K562 (cell line): ENCODE measurements around the gene HMOX2. TPM values are rescaled to one million over a fixed set of nuclear protein-coding genes. Genes with fewer than 3 reads are reported as not detected.

Experiments
- CEBPG ChIP-seq, 3 experiments: fragments of 200-800 bp in 1 of 3; sonication (Bioruptor generic) in 1 of 3; sonication (generic) in 1 of 3; formaldehyde crosslinking in 1 of 3; IDR thresholded peaks in 2 of 3; conservative IDR thresholded peaks in 1 of 3; 2 replicates each; pipeline versions ENCODE4 v1.6.1 to v1.8.0; 2016 to 2022; ENCODE audit warnings: missing compliant biosample characterization in 2 of 3, missing genetic modification characterization in 2 of 3, mild to moderate bottlenecking in 1 of 3, missing genetic modification reagents in 1 of 3
- GATAD2B ChIP-seq: fragments of 450-650 bp; IDR thresholded peaks from 2 replicates; pipeline ENCODE4 v1.6.1; 2017; ENCODE audit warnings: mild to moderate bottlenecking, borderline replicate concordance
- L3MBTL2 ChIP-seq: fragments of 450-650 bp; IDR thresholded peaks from 2 replicates; pipeline ENCODE4 v1.6.1; 2016; ENCODE audit warnings: mild to moderate bottlenecking, moderate library complexity
- MNT ChIP-seq, 2 experiments: fragments of 450-650 bp; conservative IDR thresholded peaks; 2 replicates each; pipeline ENCODE4 v1.6.1; 2017; ENCODE audit warnings: mild to moderate bottlenecking in 2 of 2, moderate library complexity in 2 of 2
- NFRKB ChIP-seq: fragments of 450-650 bp; IDR thresholded peaks from 2 replicates; pipeline ENCODE4 v1.6.1; 2016; ENCODE audit warnings: low read depth
- PHF8 ChIP-seq: fragments of 200-600 bp; sonication (generic); IDR thresholded peaks from 2 replicates; pipeline ENCODE4 v1.6.1; 2012; ENCODE audit warnings: mixed run types, mild to moderate bottlenecking, inconsistent platforms, low read length, moderate library complexity, borderline replicate concordance
- PRPF4 ChIP-seq: fragments of 200-400 bp; formaldehyde crosslinking; IDR thresholded peaks from one replicate; pipeline ENCODE4 v1.6.1; 2017; ENCODE audit warnings: low read length, low read depth, mild to moderate bottlenecking; ENCODE audit not compliant: insufficient read depth, poor library complexity, severe bottlenecking
- SRF ChIP-seq, 2 experiments: fragments of 250-450, 450-650 bp in 1 of 2; sonication (Bioruptor Pico) in 1 of 2; sonication (generic) in 1 of 2; formaldehyde crosslinking; IDR thresholded peaks; 2 replicates each; pipeline versions ENCODE4 v1.5.0 to v1.5.1; 2020 to 2022; ENCODE audit warnings: mild to moderate bottlenecking in 1 of 2, missing genetic modification reagents in 1 of 2
- ZNF282 ChIP-seq: sonication (generic); formaldehyde crosslinking; IDR thresholded peaks from 2 replicates; pipeline ENCODE4 v1.8.1; 2023; ENCODE audit warnings: missing genetic modification reagents
- polyA plus RNA-seq, 8 experiments: library from polyadenylated mRNA; depleted of rRNA in 4 of 8; stranded (reverse) in 5 of 8; unstranded in 3 of 8; fragments of >200 nt; fragmentation: Nextera tagmentation in 2 of 8; fragmentation: Illumina TruSeq in 1 of 8; extraction: Ambion mirVana in 2 of 8; extraction: Trizol in 1 of 8; gene quantifications; 2 replicates each; pipeline versions ENCODE4 v1.2.1 to v1.2.3, GENCODE V29; 2011 to 2014; ENCODE audit warnings: inconsistent platforms in 1 of 8, missing spikeins in 1 of 8
- total RNA-seq, 7 experiments: library from RNA; depleted of rRNA in 6 of 7; stranded (reverse); fragments of >200 nt in 6 of 7; fragmentation: Illumina TruSeq in 2 of 7; extraction: Trizol in 2 of 7; gene quantifications; 2 replicates each; pipeline versions ENCODE4 v1.2.1 to v1.2.3, GENCODE V29; 2011 to 2021; ENCODE audit warnings: low replicate concordance in 1 of 7
- TF ChIP-seq, protein P1 (sequence below): fragments of 450-650 bp; formaldehyde crosslinking; IDR thresholded peaks from 2 replicates; pipeline ENCODE4 v1.4.0; 2020; ENCODE audit warnings: mild to moderate bottlenecking
- TF ChIP-seq, protein P2 (sequence below): fragments of 450-650 bp; IDR thresholded peaks from 2 replicates; pipeline ENCODE4 v1.7.0; 2016; ENCODE audit warnings: borderline replicate concordance

The HMOX2 gene
- total and polyA plus RNA-seq, 9 of the 15 experiments (the other 6 are each of a cell fraction or from before 2014, with no cell fraction given) = 26.8 to 87.4 (median 57.4) TPM

DNA sequence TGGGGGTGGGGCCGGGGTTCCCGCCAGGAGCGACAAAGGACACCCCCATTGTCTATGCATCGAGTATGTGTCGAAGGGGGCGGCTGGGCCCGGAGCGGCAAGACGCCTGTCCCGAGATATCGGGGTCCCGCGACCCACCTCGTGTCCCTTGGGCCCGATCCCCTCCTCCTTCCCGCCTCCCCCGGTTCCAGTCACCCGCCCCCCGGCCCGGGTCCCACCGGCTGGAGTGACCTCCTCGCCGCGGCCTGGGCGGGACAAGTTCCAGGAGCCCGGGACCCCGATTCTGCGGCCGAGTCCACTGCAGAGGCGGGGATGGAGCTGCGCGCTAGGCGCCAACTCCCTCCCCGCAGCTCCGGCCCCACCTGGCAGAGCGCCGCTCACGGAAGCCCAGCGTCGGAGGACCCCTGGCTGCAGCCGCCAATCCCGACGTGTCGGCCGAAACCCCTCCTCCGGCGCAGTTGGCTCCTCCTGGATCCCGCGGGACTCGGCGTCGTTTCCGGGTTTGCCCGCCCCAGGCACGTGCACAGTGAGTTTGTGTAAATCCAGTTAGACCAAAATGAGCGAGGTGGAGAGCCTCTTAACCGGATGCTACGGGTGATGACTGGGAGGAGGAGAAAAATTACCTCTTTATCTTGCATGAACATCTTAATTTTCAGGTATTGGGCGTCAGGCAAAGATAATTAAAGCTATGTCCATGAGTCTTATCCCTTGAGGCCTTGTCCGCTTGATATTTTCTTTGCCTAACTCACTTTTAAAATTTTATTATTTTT, 1.8 kb upstream of the HMOX2 start, which contains the start of gene NMRAL1 (continued):
- TF ChIP-seq NFRKB = no peak; the same call in 1 of the 2 replicates
- TF ChIP-seq GATAD2B = peak; percentile 67; the same call in 1 of the 2 replicates
- peak; percentile 76 for TF ChIP-seq PHF8
- no peak for TF ChIP-seq PRPF4
- peak; percentile 97 to 98 for TF ChIP-seq MNT (conservative IDR thresholded peaks at IDR 0.05)
- TF ChIP-seq CEBPG (CRISPR knock-in tag; IDR thresholded peaks at IDR 0.05) = no peak
- no peak for TF ChIP-seq CEBPG (tag; conservative IDR thresholded peaks at IDR 0.05 in 1 of 2, IDR thresholded peaks at IDR 0.05 in 1 of 2)
- peak in 1 of 2 experiments; percentile 61; a peak in 1 of 4 replicates for TF ChIP-seq SRF (CRISPR knock-in tag; IDR thresholded peaks at IDR 0.05)
- TF ChIP-seq L3MBTL2 = peak; percentile 99
- TF ChIP-seq ZNF282 (CRISPR knock-in tag) = no peak
- TF ChIP-seq, protein P1, sequence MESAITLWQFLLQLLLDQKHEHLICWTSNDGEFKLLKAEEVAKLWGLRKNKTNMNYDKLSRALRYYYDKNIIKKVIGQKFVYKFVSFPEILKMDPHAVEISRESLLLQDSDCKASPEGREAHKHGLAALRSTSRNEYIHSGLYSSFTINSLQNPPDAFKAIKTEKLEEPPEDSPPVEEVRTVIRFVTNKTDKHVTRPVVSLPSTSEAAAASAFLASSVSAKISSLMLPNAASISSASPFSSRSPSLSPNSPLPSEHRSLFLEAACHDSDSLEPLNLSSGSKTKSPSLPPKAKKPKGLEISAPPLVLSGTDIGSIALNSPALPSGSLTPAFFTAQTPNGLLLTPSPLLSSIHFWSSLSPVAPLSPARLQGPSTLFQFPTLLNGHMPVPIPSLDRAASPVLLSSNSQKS (CRISPR knock-in tag) = no peak
- TF ChIP-seq, protein P2, sequence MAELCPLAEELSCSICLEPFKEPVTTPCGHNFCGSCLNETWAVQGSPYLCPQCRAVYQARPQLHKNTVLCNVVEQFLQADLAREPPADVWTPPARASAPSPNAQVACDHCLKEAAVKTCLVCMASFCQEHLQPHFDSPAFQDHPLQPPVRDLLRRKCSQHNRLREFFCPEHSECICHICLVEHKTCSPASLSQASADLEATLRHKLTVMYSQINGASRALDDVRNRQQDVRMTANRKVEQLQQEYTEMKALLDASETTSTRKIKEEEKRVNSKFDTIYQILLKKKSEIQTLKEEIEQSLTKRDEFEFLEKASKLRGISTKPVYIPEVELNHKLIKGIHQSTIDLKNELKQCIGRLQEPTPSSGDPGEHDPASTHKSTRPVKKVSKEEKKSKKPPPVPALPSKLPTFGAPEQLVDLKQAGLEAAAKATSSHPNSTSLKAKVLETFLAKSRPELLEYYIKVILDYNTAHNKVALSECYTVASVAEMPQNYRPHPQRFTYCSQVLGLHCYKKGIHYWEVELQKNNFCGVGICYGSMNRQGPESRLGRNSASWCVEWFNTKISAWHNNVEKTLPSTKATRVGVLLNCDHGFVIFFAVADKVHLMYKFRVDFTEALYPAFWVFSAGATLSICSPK = no peak
